Caco-2 (cell line): ENCODE results near the gene ATP6V0D1. TPM values are rescaled to one million over a fixed set of nuclear protein-coding genes. Genes with fewer than 3 reads are reported as not detected.

Source experiments
- BruUV-seq: library from RNA; stranded (reverse); fragments of 400-500 nt; replicated peaks from 2 replicates; lab custom pipeline; 2021; lab: Mats Ljungman, UMichigan
- CTCF ChIA-PET: fragments of 300-600 bp; sonication (Branson Sonifier 250); formaldehyde crosslinking; loops from one replicate; lab custom pipeline; 2022; ENCODE audit warnings: antibody characterized with exemption; lab: Charles Lee
- POLR2A ChIA-PET: fragments of 300-600 bp; sonication (Branson Sonifier 250); formaldehyde crosslinking; loops from one replicate; lab custom pipeline; 2022; ENCODE audit warnings: antibody characterized with exemption; lab: Charles Lee
- DNase-seq, 2 experiments: peaks; one replicate each; pipeline versions ENCODE4 v3.0.0 to v3.0.0-alpha.2; 2020 to 2022
- H3K27me3 ChIP-seq: replicated peaks from 2 replicates; pipeline ENCODE4 v1.6.0; 2011; ENCODE audit warnings: low read length; ENCODE audit not compliant: control insufficient read depth, insufficient read depth
- H3K36me3 ChIP-seq: 2 replicates; pipeline ENCODE4 v1.5.1; 2011; ENCODE audit warnings: low read length; ENCODE audit not compliant: control insufficient read depth, insufficient read depth
- H3K4me1 ChIP-seq: fragments of 250-450 bp; sonication (Bioruptor Pico); 2 replicates; pipeline ENCODE4 v1.5.1; 2020; ENCODE audit warnings: mild to moderate bottlenecking
- H3K4me3 ChIP-seq: 2 replicates; pipeline ENCODE4 v1.5.1; 2011; ENCODE audit warnings: low read depth, mild to moderate bottlenecking, control low read depth, low read length
- H3K9me3 ChIP-seq: fragments of 250-450 bp; sonication (Bioruptor Pico); 2 replicates; pipeline ENCODE4 v1.5.1; 2020; ENCODE audit warnings: mild to moderate bottlenecking, moderate library complexity
- H3K27ac Mint-ChIP-seq: one replicate; pipeline ENCODE4 v1.8.0; 2022; ENCODE audit warnings: mixed read lengths; ENCODE audit not compliant: unreplicated experiment
- H3K27me3 Mint-ChIP-seq: one replicate; pipeline ENCODE4 v1.8.0; 2022; ENCODE audit warnings: mixed read lengths; ENCODE audit not compliant: insufficient read depth, unreplicated experiment
- H3K36me3 Mint-ChIP-seq: one replicate; pipeline ENCODE4 v1.8.0; 2022; ENCODE audit warnings: mild to moderate bottlenecking, mixed read lengths; ENCODE audit not compliant: insufficient read depth, unreplicated experiment
- H3K4me1 Mint-ChIP-seq: one replicate; pipeline ENCODE4 v1.8.0; 2022; ENCODE audit warnings: low read depth, mixed read lengths; ENCODE audit not compliant: unreplicated experiment
- H3K4me3 Mint-ChIP-seq: one replicate; pipeline ENCODE4 v1.8.0; 2022; ENCODE audit warnings: mild to moderate bottlenecking, moderate library complexity, mixed read lengths; ENCODE audit not compliant: unreplicated experiment
- H3K9me3 Mint-ChIP-seq: one replicate; pipeline ENCODE4 v1.8.0; 2022; ENCODE audit warnings: mixed read lengths; ENCODE audit not compliant: unreplicated experiment
- intact Hi-C: fragments of 100-400 bp; cut with micrococcal nuclease; formaldehyde crosslinking; loops from one replicate; pipeline ENCODE4 v1.10.0; 2022; ENCODE audit not compliant: unreplicated experiment
- total RNA-seq: library from RNA; stranded (reverse); gene quantifications from 2 replicates; pipeline ENCODE4 v1.2.3, GENCODE V29; 2022
- TF ChIP-seq, protein P1 (sequence below), 2 experiments: fragments of 200-600 bp in 1 of 2; IDR thresholded peaks; 1 replicate in 1 of 2; 2 replicates in 1 of 2; pipeline versions ENCODE4 v1.5.1 to v1.8.0; 2011 to 2022; ENCODE audit warnings: antibody characterized with exemption in 1 of 2, control low read depth in 1 of 2, inconsistent platforms in 1 of 2, low read depth in 1 of 2, low read length in 1 of 2, mild to moderate bottlenecking in 1 of 2, moderate library complexity in 1 of 2; ENCODE audit not compliant: insufficient read depth in 1 of 2, severe bottlenecking in 1 of 2, unreplicated experiment in 1 of 2

Gene ATP6V0D1
- total RNA-seq, 1 experiment from 2014 or later = 110 TPM

DNA sequence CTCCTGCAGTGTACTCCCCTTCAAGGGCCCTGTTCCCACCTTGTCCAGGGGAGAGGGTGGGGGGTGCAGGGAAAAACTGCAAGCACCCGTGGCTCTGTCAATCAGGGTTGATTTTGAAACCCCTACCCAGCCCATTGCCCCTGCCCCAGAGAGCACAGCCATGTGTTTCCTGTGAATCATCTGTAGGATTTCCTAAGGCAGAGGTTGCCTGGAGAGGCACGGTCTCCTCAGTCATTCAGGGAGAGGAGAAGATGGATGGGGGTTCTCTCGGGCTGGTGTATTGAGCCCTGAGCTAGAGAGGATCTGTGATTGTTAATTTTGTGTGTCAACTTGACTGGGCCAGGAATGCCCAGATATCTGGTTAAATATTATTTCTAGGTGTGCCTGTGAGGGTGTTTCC lies 5.8 kb upstream of the ATP6V0D1 start:
- Histone ChIP-seq H3K4me3 (no peak overlapping the region), H3K36me3 (no peaks in the 10 kb centered on the region; the same call in 1 of the 2 replicates), H3K4me1 (peaks cover 19% of the 10 kb centered on the region), H3K27me3 (no peaks in the 10 kb centered on the region), H3K9me3 (no peaks in the 10 kb centered on the region)
- H3K27me3 Mint-ChIP-seq = no peaks in the 10 kb centered on the region
- no peak for DNase-seq
- intact Hi-C loops = no loop called here
- H3K27ac Mint-ChIP-seq = no peak overlapping the region
- no peaks in the 10 kb centered on the region for H3K36me3 Mint-ChIP-seq
- BruUV-seq = no TSS peak
- no peaks in the 10 kb centered on the region for H3K9me3 Mint-ChIP-seq
- ChIA-PET POLR2A (no interaction called here), CTCF (no interaction called here)
- H3K4me1 Mint-ChIP-seq = peaks cover 32% of the 10 kb centered on the region
- H3K4me3 Mint-ChIP-seq = no peak overlapping the region
- TF ChIP-seq, protein P1, sequence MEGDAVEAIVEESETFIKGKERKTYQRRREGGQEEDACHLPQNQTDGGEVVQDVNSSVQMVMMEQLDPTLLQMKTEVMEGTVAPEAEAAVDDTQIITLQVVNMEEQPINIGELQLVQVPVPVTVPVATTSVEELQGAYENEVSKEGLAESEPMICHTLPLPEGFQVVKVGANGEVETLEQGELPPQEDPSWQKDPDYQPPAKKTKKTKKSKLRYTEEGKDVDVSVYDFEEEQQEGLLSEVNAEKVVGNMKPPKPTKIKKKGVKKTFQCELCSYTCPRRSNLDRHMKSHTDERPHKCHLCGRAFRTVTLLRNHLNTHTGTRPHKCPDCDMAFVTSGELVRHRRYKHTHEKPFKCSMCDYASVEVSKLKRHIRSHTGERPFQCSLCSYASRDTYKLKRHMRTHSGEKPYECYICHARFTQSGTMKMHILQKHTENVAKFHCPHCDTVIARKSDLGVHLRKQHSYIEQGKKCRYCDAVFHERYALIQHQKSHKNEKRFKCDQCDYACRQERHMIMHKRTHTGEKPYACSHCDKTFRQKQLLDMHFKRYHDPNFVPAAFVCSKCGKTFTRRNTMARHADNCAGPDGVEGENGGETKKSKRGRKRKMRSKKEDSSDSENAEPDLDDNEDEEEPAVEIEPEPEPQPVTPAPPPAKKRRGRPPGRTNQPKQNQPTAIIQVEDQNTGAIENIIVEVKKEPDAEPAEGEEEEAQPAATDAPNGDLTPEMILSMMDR (IDR thresholded peaks at IDR 0.05; ENCODE audit: insufficient read depth in 1 of 2, low read depth in 1 of 2, low read length in 1 of 2, severe bottlenecking in 1 of 2, unreplicated experiment in 1 of 2) = no peak

DNA sequence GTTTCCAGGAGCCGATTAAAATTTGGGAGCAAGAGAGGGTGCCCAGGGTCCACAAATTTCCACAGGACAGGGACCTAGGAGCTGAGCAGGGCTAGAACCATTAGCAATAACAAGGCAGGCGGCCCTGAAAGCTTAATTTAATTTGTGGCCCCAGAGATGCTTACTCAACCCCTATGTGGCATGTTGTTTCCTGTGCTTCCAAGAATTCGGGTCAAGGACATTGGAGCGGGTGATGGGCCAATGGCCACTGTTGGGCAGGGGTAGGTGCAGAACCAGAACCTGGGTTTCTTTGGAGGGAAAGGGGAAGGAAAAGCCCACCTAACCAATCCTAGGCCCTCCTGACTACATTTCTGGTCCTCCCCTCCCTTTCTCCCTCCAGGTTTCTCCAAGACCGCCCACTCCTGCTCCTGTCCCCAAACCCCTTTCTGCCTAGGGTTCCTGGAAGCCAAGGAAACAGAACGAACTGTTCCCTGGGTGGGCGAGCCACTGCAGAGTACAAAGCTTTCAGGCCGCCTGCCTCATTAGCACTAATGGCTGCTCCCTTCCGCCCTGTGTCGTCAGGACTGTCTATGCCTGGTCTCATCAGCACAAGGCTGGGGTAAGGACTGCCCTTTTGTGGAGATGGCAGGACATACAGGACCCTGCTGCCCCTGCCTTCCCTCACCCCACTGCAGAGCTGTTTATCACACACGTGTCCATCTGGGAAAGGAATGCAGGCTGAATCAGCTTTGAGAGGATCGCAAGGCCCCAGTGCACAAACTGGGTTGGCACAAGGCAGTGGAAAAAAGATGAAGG lies 3.0 kb upstream of the ATP6V0D1 start:
- CTCF ChIA-PET = no interaction called here
- Mint-ChIP-seq H3K36me3 (peaks cover 13% of the 10 kb centered on the region), H3K27ac (no peak overlapping the region), H3K9me3 (no peaks in the 10 kb centered on the region), H3K4me3 (no peak overlapping the region), H3K4me1 (peaks cover 19% of the 10 kb centered on the region), H3K27me3 (no peaks in the 10 kb centered on the region)
- Histone ChIP-seq H3K4me1 (peaks cover 15% of the 10 kb centered on the region), H3K9me3 (no peaks in the 10 kb centered on the region), H3K36me3 (no peaks in the 10 kb centered on the region; the same call in 1 of the 2 replicates), H3K27me3 (no peaks in the 10 kb centered on the region), H3K4me3 (no peak overlapping the region)
- POLR2A ChIA-PET = no interaction called here
- intact Hi-C loops = loop anchor here (5.0 kb wide), 1 partner anchor 52 kb away; the partner anchor contains the start of gene HSD11B2
- DNase-seq = no peak
- TF ChIP-seq, protein P1 (IDR thresholded peaks at IDR 0.05; ENCODE audit: insufficient read depth in 1 of 2, low read depth in 1 of 2, low read length in 1 of 2, severe bottlenecking in 1 of 2, unreplicated experiment in 1 of 2) = no peak
- BruUV-seq = no TSS peak

DNA sequence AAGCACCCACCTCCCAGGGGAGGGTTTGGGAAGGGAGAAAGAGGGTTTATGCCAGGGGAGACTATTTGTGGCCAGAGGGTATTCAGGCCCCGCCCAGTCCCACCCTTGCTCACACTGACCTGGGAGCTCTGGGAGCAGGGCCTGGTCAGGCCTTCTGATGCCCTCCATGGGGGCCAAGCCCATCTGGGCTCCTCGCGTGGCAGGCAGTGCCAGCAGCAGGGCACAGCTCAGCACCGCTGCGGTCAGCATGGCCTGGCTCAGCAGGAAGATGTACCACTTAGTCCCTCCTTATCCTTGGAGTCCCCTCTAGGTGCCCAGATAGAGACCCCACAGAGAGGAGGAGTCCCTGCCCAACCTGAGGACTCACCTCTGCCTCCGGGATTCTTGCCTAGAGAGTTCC lies 2.2 kb upstream of the ATP6V0D1 start, which contains the start of gene AGRP:
TSS of gene AGRP (minus strand) at position 398 of the 400 bp plus-strand sequence. CDS start at position 249, 149 bp downstream.
- peaks cover 11% of the 10 kb centered on the region for H3K4me1 ChIP-seq
- intact Hi-C loops = loop anchor here (5.0 kb wide), 1 partner anchor 51 kb away; the partner anchor contains the start of gene HSD11B2
- peaks cover 15% of the 10 kb centered on the region for H3K36me3 Mint-ChIP-seq
- no peak within 1 kb of the TSS for H3K4me3 ChIP-seq
- TF ChIP-seq, protein P1 (IDR thresholded peaks at IDR 0.05; ENCODE audit: insufficient read depth in 1 of 2, low read depth in 1 of 2, low read length in 1 of 2, severe bottlenecking in 1 of 2, unreplicated experiment in 1 of 2) = no peak
- CTCF ChIA-PET = no interaction called here
- H3K4me3 Mint-ChIP-seq = no peak within 1 kb of the TSS
- no peaks in the 10 kb centered on the region for H3K27me3 Mint-ChIP-seq
- H3K27ac Mint-ChIP-seq = peak within 1 kb of the TSS; percentile 94
- H3K9me3 ChIP-seq = no peaks in the 10 kb centered on the region
- DNase-seq = no peak
- no TSS peak for BruUV-seq
- H3K36me3 ChIP-seq = no peaks in the 10 kb centered on the region; the same call in 1 of the 2 replicates
- peaks cover 17% of the 10 kb centered on the region for H3K4me1 Mint-ChIP-seq
- POLR2A ChIA-PET = no interaction called here
- no peaks in the 10 kb centered on the region for H3K27me3 ChIP-seq
- H3K9me3 Mint-ChIP-seq = no peaks in the 10 kb centered on the region
